Measurements from ENCODE around the gene DPP7.
"Not testable (repeated sequence)": the region's sequence is repeated elsewhere in the genome, so short reads cannot be mapped to it uniquely, and the experiment has no call there.

Gene DPP7

GRCh38 chr9:137148242-137148641 lies 33.7 kb upstream of the DPP7 start:
- in situ Hi-C loops (cut with MboI; ENCODE audit: low sequenced_read_pairs), result no loop called here

- in situ Hi-C loops (cut with MboI; ENCODE audit: low sequenced_read_pairs), result no loop called here
These were observed 33.2 kb upstream of the DPP7 start for GRCh38 chr9:137147793-137148160.

DNA sequence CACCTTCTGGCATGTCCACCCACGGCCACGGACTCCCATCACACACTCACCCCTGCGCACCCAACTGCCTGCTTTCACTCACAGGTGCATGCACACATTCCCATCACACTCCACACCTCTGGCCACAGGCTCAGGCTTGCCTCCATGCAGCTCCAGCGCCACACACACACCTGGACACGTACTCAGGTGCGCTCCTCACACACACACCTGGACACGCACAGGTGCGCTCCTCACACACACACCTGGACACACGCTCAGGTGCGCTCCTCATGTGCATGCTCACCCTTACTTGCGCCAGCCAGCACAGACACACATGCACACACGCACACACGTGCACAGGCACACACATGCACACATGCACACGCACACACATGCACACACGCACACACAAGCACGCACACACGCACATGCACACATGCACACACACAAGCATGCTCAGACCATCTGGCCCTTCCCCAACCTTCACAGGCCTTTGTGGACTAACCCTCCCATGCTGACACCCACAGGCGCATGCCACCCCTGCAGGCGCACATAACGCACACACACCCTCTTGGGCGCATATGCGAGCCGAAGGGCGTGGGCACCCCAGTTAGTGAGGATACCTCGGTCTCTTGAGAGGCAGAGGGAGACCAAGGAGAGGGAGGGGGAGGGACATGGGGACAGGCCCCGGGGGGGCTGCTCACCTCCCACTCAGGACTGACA lies 32.7 kb upstream of the DPP7 start:
- in situ Hi-C loops (cut with MboI; ENCODE audit: low sequenced_read_pairs), result no loop called here

GRCh38 chr9:137146527-137146918 lies 32.0 kb upstream of the DPP7 start:
- in situ Hi-C loops (cut with MboI; ENCODE audit: low sequenced_read_pairs), result no loop called here

GRCh38 chr9:137145731-137146526 lies 31.4 kb upstream of the DPP7 start:
- in situ Hi-C loops (cut with MboI; ENCODE audit: low sequenced_read_pairs), result no loop called here

- in situ Hi-C loops (cut with MboI; ENCODE audit: low sequenced_read_pairs), result no loop called here
These were observed 28.9 kb upstream of the DPP7 start for GRCh38 chr9:137143459-137143858.

DNA sequence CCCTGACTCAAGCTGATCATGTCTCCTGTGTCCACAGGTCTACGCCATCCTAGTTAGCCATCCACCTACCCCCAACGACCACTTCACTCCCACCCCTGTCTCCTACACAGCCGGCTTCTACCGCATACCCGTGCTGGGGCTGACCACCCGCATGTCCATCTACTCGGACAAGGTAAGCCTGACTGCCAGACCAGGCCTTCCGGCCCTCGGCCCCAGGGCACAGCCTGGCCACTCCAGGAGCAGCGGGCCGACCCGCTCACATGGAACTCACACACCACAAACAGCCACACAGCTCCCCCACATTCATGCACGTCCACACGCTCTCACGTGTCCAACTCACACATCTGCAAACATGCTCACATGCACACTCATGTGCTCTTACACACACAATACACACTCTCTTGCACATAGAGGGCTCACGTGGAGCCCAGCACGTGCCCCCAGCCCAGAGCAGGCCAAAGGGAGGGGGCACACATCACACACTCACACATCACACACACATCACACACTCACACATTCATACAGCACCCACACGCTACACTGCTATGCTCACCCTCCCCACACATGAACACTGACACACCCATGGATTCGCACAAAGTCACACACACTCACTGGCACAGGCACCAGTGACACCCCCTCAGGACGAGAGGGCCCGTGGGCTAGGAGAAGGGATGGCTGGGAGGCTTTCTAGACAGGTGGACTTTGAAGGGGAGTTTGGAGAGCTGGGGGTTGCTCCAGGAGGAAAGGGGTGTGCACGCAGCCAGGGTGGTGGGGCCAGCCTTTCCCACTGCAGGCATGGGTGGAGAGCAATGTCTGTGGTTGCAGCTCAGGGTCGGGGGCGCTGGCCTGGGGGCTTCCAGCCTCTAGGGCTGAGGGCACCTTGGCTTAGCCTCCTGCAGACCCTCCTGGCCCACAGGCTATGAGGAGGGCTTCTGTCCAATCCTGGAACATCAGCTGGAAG lies 27.7 kb upstream of the DPP7 start:
- in situ Hi-C loops (cut with MboI; ENCODE audit: low sequenced_read_pairs), result no loop called here

- in situ Hi-C loops (cut with MboI; ENCODE audit: low sequenced_read_pairs), result no loop called here
These were observed 26.7 kb upstream of the DPP7 start for GRCh38 chr9:137141050-137141810.

- in situ Hi-C loops (cut with MboI; ENCODE audit: low sequenced_read_pairs), result no loop called here
These were observed 25.8 kb upstream of the DPP7 start for GRCh38 chr9:137140151-137141012.

DNA sequence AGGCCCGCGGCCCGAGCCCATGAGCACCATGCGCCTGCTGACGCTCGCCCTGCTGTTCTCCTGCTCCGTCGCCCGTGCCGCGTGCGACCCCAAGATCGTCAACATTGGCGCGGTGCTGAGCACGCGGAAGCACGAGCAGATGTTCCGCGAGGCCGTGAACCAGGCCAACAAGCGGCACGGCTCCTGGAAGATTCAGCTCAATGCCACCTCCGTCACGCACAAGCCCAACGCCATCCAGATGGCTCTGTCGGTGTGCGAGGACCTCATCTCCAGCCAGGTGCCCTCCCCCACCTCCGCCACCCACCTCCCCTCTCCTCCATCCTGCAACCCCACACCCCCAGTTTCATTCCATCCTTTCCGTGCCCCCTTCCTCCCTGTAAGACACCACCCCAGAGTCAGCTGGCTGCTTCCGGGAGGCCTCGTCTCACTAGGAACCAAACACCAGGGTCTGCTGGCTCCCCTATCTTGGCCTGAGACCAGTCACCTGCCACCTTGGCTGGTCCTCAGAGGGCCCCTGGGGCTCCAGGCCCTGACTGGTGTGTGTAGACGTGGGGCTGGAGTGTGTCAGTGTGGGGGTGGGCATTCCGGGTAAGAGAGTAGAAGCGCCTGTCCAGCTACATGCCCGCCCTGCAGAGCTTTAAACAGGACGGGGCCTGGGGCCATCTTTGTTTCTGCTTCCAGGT lies 25.1 kb upstream of the DPP7 start:
- in situ Hi-C loops (cut with MboI; ENCODE audit: low sequenced_read_pairs), result no loop called here

DNA sequence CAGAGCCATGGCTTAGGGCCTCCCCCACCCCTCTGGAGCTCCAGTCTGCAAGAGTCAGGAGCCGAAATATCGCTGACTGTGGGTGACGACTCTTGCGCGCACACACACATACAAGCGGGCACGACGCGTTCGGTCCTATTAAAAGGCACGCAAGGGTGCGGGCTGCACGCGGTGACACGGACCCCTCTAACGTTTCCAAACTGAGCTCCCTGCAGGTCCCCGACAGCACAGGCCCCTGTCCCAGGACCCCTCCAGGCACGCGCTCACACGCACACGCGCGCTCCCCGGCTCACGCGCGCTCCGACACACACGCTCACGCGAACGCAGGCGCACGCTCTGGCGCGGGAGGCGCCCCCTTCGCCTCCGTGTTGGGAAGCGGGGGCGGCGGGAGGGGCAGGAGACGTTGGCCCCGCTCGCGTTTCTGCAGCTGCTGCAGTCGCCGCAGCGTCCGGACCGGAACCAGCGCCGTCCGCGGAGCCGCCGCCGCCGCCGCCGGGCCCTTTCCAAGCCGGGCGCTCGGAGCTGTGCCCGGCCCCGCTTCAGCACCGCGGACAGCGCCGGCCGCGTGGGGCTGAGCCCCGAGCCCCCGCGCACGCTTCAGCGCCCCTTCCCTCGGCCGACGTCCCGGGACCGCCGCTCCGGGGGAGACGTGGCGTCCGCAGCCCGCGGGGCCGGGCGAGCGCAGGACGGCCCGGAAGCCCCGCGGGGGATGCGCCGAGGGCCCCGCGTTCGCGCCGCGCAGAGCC lies 24.4 kb upstream of the DPP7 start, which contains the start of gene GRIN1:
Gene GRIN1 (plus strand): TSS at position 433 of the 746 bp plus-strand sequence. CDS start 333 bp downstream, outside the sequence.
- in situ Hi-C loops (cut with MboI; ENCODE audit: low sequenced_read_pairs), result no loop called here

GRCh38 chr9:137138058-137138721 lies 23.7 kb upstream of the DPP7 start:
- in situ Hi-C loops (cut with MboI; ENCODE audit: low sequenced_read_pairs), result no loop called here

DNA sequence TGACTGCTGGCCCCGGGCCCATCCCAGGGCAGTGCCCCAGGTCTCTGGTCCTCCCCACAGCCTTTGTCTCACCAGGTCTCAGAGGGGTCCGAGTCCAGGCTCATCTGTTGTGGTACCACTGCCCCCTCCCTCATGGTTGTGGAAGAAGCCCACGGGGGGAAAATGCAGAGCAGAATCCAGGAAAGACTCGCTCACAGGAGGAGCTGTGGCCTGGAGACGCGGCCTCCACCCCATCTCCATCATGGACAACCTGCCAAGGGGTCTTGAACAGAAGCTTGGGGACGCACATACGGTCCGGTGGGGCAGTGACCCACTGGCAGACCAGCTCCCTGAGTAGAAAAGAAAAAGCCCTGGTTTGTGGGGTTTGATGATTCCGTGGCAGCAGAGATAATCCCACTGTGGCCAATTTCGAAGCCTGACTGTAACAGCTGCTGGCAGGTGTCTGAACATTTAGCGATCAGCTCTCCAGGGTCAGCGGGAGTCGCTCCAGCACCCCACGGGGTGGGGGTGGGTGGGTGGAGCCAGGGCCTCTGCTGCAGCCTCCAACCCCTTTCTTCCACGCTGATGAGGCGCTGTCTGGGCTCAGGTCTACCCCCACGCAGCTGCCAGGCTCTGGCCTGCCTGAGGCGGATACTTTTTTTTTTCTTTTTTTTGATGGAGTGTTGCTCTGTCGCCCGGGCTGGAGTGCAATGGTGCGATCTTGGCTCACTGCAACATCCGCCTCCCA lies 22.5 kb upstream of the DPP7 start:
- in situ Hi-C loops (cut with MboI; ENCODE audit: low sequenced_read_pairs), result no loop called here

GRCh38 chr9:137136261-137136880 lies 21.8 kb upstream of the DPP7 start:
- in situ Hi-C loops (cut with MboI; ENCODE audit: low sequenced_read_pairs), result no loop called here

DNA sequence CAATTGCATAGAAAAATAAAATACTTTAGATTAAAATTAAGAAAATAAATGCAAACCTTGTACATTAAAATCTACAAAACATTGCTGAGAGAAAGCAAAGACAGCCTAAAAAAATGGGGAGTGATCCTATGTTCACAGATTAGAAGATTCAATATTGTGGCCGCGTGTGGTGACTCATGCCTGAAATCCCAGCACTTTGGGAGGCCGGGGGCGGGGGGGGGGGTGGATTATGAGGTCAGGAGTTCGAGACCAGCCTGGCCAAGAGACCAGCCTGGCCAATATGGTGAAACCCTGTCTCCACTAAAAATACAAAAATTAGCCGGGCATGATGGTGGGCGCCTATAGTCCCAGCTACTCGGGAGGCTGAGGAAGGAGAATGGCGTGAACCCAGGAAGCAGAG lies 20.6 kb upstream of the DPP7 start:
- in situ Hi-C loops (cut with MboI; ENCODE audit: low sequenced_read_pairs), result not testable (repeated sequence)

DNA sequence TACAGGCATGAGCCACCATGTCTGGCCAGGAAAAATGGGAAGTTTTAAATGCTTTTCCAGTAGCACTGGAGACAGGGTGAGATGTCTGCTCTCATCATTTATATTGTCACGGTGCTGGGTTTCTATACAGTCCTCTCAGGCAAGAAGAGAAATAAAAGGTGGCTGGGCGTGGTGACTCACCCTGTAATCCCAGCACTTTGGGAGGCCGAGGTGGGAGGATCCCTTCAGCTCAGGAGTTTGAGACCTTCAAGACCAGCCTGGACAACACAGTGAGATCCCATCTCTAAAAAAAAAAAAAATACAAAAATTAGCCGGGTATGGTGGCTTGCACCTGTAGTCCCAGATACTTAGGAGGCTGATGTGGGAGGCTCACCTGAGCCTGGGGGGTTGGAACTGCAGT lies 19.7 kb upstream of the DPP7 start:
- in situ Hi-C loops (cut with MboI; ENCODE audit: low sequenced_read_pairs), result no loop called here
